RWPE2 (cell line): ENCODE measurements around the gene XIRP2.
A peak's percentile ranks its signal among the peaks of the same experiment; 100 is the strongest.

Source experiments
- ATAC-seq: fragments of 200-7000 bp; cut with Tn5 transposase; 3 replicates; pipeline ENCODE4 v1.9.1; 2021; ENCODE audit warnings: low read depth
- DNase-seq: peaks from one replicate; pipeline ENCODE4 v3.0.0-alpha.2; 2020; ENCODE audit warnings: low spot score
- H3K27ac ChIP-seq: fragments of 450-650 bp; 2 replicates; pipeline ENCODE4 v1.5.1; 2017; ENCODE audit warnings: mild to moderate bottlenecking; ENCODE audit not compliant: poor library complexity, severe bottlenecking
- H3K27me3 ChIP-seq: fragments of 250-450 bp; sonication (Bioruptor Pico); 2 replicates; pipeline ENCODE4 v1.5.1; 2021; ENCODE audit warnings: mild to moderate bottlenecking, moderate library complexity; ENCODE audit not compliant: insufficient read depth, poor library complexity, severe bottlenecking
- H3K36me3 ChIP-seq: fragments of 250-450 bp; sonication (Bioruptor Pico); 2 replicates; pipeline ENCODE4 v1.5.1; 2020; ENCODE audit warnings: low read depth, mild to moderate bottlenecking, moderate library complexity
- H3K4me1 ChIP-seq: fragments of 250-450 bp; sonication (Bioruptor Pico); 2 replicates; pipeline ENCODE4 v1.5.1; 2021; ENCODE audit warnings: mild to moderate bottlenecking, moderate library complexity; ENCODE audit not compliant: insufficient read depth, poor library complexity, severe bottlenecking
- H3K4me3 ChIP-seq: fragments of 250-450 bp; sonication (Bioruptor Pico); 2 replicates; pipeline ENCODE4 v1.5.1; 2021; ENCODE audit warnings: mild to moderate bottlenecking, moderate library complexity; ENCODE audit not compliant: severe bottlenecking
- H3K9me3 ChIP-seq: fragments of 250-450 bp; sonication (Bioruptor Pico); 2 replicates; pipeline ENCODE4 v1.5.1; 2021; ENCODE audit warnings: mild to moderate bottlenecking, moderate library complexity; ENCODE audit not compliant: severe bottlenecking
- CTCF ChIP-seq: fragments of 450-650 bp; IDR thresholded peaks from one replicate; pipeline ENCODE4 v1.5.1; 2017; ENCODE audit warnings: mild to moderate bottlenecking, moderate library complexity; ENCODE audit not compliant: poor library complexity, severe bottlenecking

XIRP2 gene

GRCh38 chr2:167253025-167253424, 364.7 kb downstream of the XIRP2 start:
- ATAC-seq (peak; percentile 53; the same call in 1 of the 3 replicates), DNase-seq (no peak)
- Histone ChIP-seq H3K27me3 (peaks cover 2% of the 10 kb centered on the region), H3K27ac (no peak overlapping the region), H3K4me1 (no peaks in the 10 kb centered on the region), H3K36me3 (no peaks in the 10 kb centered on the region), H3K4me3 (no peak overlapping the region), H3K9me3 (no peaks in the 10 kb centered on the region)
- TF ChIP-seq CTCF, result no peak

- H3K4me1 ChIP-seq, result no peaks in the 10 kb centered on the region
- peaks cover 2% of the 10 kb centered on the region for H3K27me3 ChIP-seq
- ATAC-seq (no peak), DNase-seq (no peak)
- H3K4me3 ChIP-seq, result no peak overlapping the region
- H3K27ac ChIP-seq, result no peak overlapping the region
- H3K9me3 ChIP-seq, result no peaks in the 10 kb centered on the region
- H3K36me3 ChIP-seq, result no peaks in the 10 kb centered on the region
- TF ChIP-seq CTCF, result no peak
These were observed 366.4 kb downstream of the XIRP2 start for GRCh38 chr2:167254721-167255120.

- Histone ChIP-seq H3K27ac (no peak overlapping the region), H3K4me1 (no peaks in the 10 kb centered on the region), H3K27me3 (peaks cover 10% of the 10 kb centered on the region), H3K4me3 (no peak overlapping the region), H3K36me3 (no peaks in the 10 kb centered on the region), H3K9me3 (no peaks in the 10 kb centered on the region)
- ATAC-seq (no peak), DNase-seq (no peak)
- TF ChIP-seq CTCF, result no peak
These were observed 370.4 kb downstream of the XIRP2 start for GRCh38 chr2:167258712-167259111.

- ATAC-seq, result peak; percentile 54
- no peaks in the 10 kb centered on the region for H3K36me3 ChIP-seq
- no peak for DNase-seq
- no peak overlapping the region for H3K27ac ChIP-seq
- no peaks in the 10 kb centered on the region for H3K4me1 ChIP-seq
- H3K4me3 ChIP-seq, result no peak overlapping the region
- peaks cover 8% of the 10 kb centered on the region for H3K27me3 ChIP-seq
- TF ChIP-seq CTCF, result peak; percentile 47
- no peaks in the 10 kb centered on the region for H3K9me3 ChIP-seq
These were observed 376.1 kb downstream of the XIRP2 start for GRCh38 chr2:167264380-167264779.

GRCh38 chr2:167265004-167265403, 376.7 kb downstream of the XIRP2 start:
- Histone ChIP-seq H3K36me3 (no peaks in the 10 kb centered on the region), H3K9me3 (no peaks in the 10 kb centered on the region), H3K4me1 (no peaks in the 10 kb centered on the region), H3K4me3 (no peak overlapping the region), H3K27ac (no peak overlapping the region), H3K27me3 (peaks cover 8% of the 10 kb centered on the region)
- no peak for ATAC-seq
- no peak for DNase-seq
- no peak for TF ChIP-seq CTCF
